PC-3 (cell line): ENCODE measurements around the gene RETN. TPM values are rescaled to one million over a fixed set of nuclear protein-coding genes. Genes with fewer than 3 reads are reported as not detected.

Experiments
- ATAC-seq: fragments of 200-7000 bp; cut with Tn5 transposase; 2 replicates; pipeline ENCODE4 v1.9.1; 2020; ENCODE audit warnings: mild to moderate bottlenecking, moderate library complexity
- BruUV-seq: library from RNA; stranded (reverse); fragments of 400-500 nt; replicated peaks from 2 replicates; lab custom pipeline; 2021; lab: Mats Ljungman, UMichigan
- CTCF ChIA-PET: fragments of 300-600 bp; sonication (Branson Sonifier 250); formaldehyde crosslinking; loops from one replicate; lab custom pipeline; 2022; ENCODE audit warnings: antibody characterized with exemption; lab: Charles Lee
- POLR2A ChIA-PET: fragments of 300-600 bp; sonication (Branson Sonifier 250); formaldehyde crosslinking; loops from one replicate; lab custom pipeline; 2022; ENCODE audit warnings: antibody characterized with exemption; ENCODE audit not compliant: unreplicated experiment; lab: Charles Lee
- DNase-seq: peaks from one replicate; pipeline ENCODE4 v3.0.0-alpha.2; 2015
- H2AFZ ChIP-seq: fragments of 300-600 bp; sonication (generic); 2 replicates; pipeline ENCODE4 v1.6.0; 2016; ENCODE audit warnings: antibody characterized with exemption, low read length
- H3F3A ChIP-seq: fragments of 300-600 bp; sonication (generic); one replicate; pipeline ENCODE4 v1.6.0; 2017; ENCODE audit warnings: antibody characterized with exemption, low read length, control low read depth, mild to moderate bottlenecking; ENCODE audit not compliant: unreplicated experiment
- H3K27ac ChIP-seq: fragments of 300-600 bp; sonication (generic); 2 replicates; pipeline ENCODE4 v1.5.1; 2016; ENCODE audit warnings: mild to moderate bottlenecking, low read length
- H3K27me3 ChIP-seq: fragments of 300-600 bp; sonication (generic); 2 replicates; pipeline ENCODE4 v1.6.1; 2016; ENCODE audit warnings: low read length, mixed read lengths
- H3K36me3 ChIP-seq: fragments of 300-600 bp; sonication (generic); 2 replicates; pipeline ENCODE4 v1.6.1; 2016; ENCODE audit warnings: low read depth, mixed run types, low read length, mixed read lengths
- H3K4me1 ChIP-seq: fragments of 300-600 bp; sonication (generic); 2 replicates; pipeline ENCODE4 v1.5.1; 2016; ENCODE audit warnings: low read length; ENCODE audit not compliant: insufficient read depth
- H3K4me2 ChIP-seq: fragments of 300-600 bp; sonication (generic); 2 replicates; pipeline ENCODE4 v1.6.0; 2016; ENCODE audit warnings: low read length
- H3K4me3 ChIP-seq: fragments of 300-600 bp; sonication (generic); 2 replicates; pipeline ENCODE4 v1.5.1; 2016; ENCODE audit warnings: mild to moderate bottlenecking, low read length, mixed read lengths
- H3K79me2 ChIP-seq: fragments of 300-600 bp; sonication (generic); 2 replicates; pipeline ENCODE4 v1.6.1; 2017; ENCODE audit warnings: low read length, mixed read lengths
- H3K9ac ChIP-seq: fragments of 300-600 bp; sonication (generic); 2 replicates; pipeline ENCODE4 v1.6.0; 2016; ENCODE audit warnings: mild to moderate bottlenecking, low read length
- H3K9me2 ChIP-seq: fragments of 300-600 bp; sonication (generic); replicated peaks from 2 replicates; pipeline ENCODE4 v1.6.1; 2016; ENCODE audit warnings: mixed run types, low read length, mixed read lengths
- H3K9me3 ChIP-seq: fragments of 300-600 bp; sonication (generic); 2 replicates; pipeline ENCODE4 v1.6.1; 2016; ENCODE audit warnings: low read length, mixed read lengths
- H4K20me1 ChIP-seq: fragments of 300-600 bp; sonication (generic); 2 replicates; pipeline ENCODE4 v1.6.1; 2016; ENCODE audit warnings: low read length, mixed read lengths
- EZH2 ChIP-seq: fragments of 300-600 bp; sonication (generic); IDR thresholded peaks from one replicate; pipeline ENCODE4 v1.6.1; 2017; ENCODE audit warnings: antibody characterized with exemption, mild to moderate bottlenecking, low read length; ENCODE audit not compliant: unreplicated experiment
- EZH2phosphoT487 ChIP-seq: fragments of 300-600 bp; sonication (generic); IDR thresholded peaks from 2 replicates; pipeline ENCODE4 v1.6.1; 2018; ENCODE audit warnings: mild to moderate bottlenecking, antibody characterized with exemption, low read length, borderline replicate concordance
- intact Hi-C: fragments of 100-400 bp; cut with micrococcal nuclease; formaldehyde crosslinking; loops from 2 replicates; pipeline ENCODE4 v1.9.0; 2023
- total RNA-seq: library from RNA; depleted of rRNA; stranded (reverse); fragments of >200 nt; gene quantifications from 2 replicates; pipeline ENCODE4 v1.2.3, GENCODE V29; 2014
- TF ChIP-seq, protein P1 (sequence below): fragments of 300-600 bp; sonication (generic); conservative IDR thresholded peaks from 2 replicates; pipeline ENCODE4 v1.5.1; 2017; ENCODE audit warnings: antibody characterized with exemption, low read depth, mild to moderate bottlenecking, low read length

Gene RETN
- total RNA-seq, 1 experiment from 2014 or later, result not detected

DNA sequence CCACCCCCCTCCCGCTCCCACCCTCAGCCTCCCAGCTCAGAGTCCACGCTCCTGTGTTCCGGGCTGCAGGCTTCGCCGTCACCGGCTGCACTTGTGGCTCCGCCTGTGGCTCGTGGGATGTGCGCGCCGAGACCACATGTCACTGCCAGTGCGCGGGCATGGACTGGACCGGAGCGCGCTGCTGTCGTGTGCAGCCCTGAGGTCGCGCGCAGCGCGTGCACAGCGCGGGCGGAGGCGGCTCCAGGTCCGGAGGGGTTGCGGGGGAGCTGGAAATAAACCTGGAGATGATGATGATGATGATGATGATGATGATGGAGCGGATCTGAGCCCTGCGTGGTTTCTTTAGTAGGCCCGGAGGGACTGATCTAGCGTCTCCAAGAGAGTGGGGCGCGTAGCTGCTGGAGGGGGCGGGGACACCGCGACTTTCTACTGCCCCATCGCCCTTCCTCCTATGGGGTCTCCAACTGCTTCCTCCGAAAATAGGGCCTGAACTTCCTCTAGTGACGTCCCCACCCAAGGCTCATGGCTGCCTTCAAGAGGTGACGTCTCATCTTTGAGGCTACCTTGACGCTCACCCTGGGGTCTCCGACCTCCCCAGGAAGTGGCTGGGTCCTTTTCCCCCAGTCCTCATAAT is 1.4 kb downstream of the RETN start:
- H3K4me3 ChIP-seq, result no peak overlapping the region
- no peaks in the 10 kb centered on the region for H3K79me2 ChIP-seq
- DNase-seq, result no peak
- H3K9me2 ChIP-seq, result no peaks in the 10 kb centered on the region
- POLR2A ChIA-PET, result no interaction called here
- no peaks in the 10 kb centered on the region for H4K20me1 ChIP-seq
- no peak for TF ChIP-seq EZH2phosphoT487
- TF ChIP-seq, protein P1, sequence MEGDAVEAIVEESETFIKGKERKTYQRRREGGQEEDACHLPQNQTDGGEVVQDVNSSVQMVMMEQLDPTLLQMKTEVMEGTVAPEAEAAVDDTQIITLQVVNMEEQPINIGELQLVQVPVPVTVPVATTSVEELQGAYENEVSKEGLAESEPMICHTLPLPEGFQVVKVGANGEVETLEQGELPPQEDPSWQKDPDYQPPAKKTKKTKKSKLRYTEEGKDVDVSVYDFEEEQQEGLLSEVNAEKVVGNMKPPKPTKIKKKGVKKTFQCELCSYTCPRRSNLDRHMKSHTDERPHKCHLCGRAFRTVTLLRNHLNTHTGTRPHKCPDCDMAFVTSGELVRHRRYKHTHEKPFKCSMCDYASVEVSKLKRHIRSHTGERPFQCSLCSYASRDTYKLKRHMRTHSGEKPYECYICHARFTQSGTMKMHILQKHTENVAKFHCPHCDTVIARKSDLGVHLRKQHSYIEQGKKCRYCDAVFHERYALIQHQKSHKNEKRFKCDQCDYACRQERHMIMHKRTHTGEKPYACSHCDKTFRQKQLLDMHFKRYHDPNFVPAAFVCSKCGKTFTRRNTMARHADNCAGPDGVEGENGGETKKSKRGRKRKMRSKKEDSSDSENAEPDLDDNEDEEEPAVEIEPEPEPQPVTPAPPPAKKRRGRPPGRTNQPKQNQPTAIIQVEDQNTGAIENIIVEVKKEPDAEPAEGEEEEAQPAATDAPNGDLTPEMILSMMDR, result no peak
- no peak for TF ChIP-seq EZH2
- no peaks in the 10 kb centered on the region for H3K9me3 ChIP-seq
- H3K4me2 ChIP-seq, result no peak overlapping the region
- no peaks in the 10 kb centered on the region for H3F3A ChIP-seq
- no peak overlapping the region for H3K9ac ChIP-seq
- H3K27ac ChIP-seq, result no peak overlapping the region
- 0 out of 2 replicates have a peak overlapping the region, but pooled peaks have one; percentile 30 for H2AFZ ChIP-seq
- no peak for ATAC-seq
- intact Hi-C loops, result no loop called here
- no peaks in the 10 kb centered on the region for H3K36me3 ChIP-seq
- CTCF ChIA-PET, result interaction anchor here (1.2 kb wide), 1 partner anchor 11 kb away, joined by 5 read pairs; the partner anchor contains the start of gene TRAPPC5
- peaks cover 8% of the 10 kb centered on the region; the same call in 1 of the 2 replicates for H3K27me3 ChIP-seq
- no peaks in the 10 kb centered on the region for H3K4me1 ChIP-seq
- BruUV-seq, result no TSS peak

DNA sequence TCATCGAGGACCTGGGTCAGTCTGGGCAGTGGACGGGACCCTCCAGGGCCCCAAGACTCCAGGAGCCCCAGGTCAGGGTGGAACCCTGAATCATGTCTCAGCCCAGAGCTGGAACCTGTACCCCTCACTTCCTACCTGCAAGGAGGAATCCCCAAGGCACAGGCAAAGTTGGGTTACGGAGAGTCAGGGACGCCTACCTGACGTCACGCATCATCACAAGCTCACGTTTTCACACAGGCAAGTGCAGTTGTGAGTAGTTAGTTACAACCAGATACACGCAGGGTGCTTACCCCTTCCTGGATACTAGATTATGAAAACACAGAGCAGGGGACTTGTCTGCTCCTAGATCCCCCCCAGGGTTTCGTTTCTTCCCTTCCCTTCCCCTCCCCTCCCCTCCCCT is 1.9 kb downstream of the RETN start:
- Histone ChIP-seq H4K20me1 (no peaks in the 10 kb centered on the region), H3K9ac (no peak overlapping the region), H3F3A (no peaks in the 10 kb centered on the region), H3K27me3 (peaks cover 8% of the 10 kb centered on the region; the same call in 1 of the 2 replicates), H3K9me2 (no peaks in the 10 kb centered on the region), H3K79me2 (no peaks in the 10 kb centered on the region), H3K9me3 (no peaks in the 10 kb centered on the region), H3K4me1 (no peaks in the 10 kb centered on the region), H3K4me3 (no peak overlapping the region), H3K27ac (no peak overlapping the region), H2AFZ (no peak overlapping the region), H3K36me3 (no peaks in the 10 kb centered on the region), H3K4me2 (no peak overlapping the region)
- intact Hi-C loops, result no loop called here
- ATAC-seq (no peak), DNase-seq (no peak)
- TF ChIP-seq, protein P1, result no peak
- no peak for TF ChIP-seq EZH2
- no peak for TF ChIP-seq EZH2phosphoT487
- CTCF ChIA-PET, result no interaction called here
- POLR2A ChIA-PET, result no interaction called here
- no TSS peak for BruUV-seq

DNA sequence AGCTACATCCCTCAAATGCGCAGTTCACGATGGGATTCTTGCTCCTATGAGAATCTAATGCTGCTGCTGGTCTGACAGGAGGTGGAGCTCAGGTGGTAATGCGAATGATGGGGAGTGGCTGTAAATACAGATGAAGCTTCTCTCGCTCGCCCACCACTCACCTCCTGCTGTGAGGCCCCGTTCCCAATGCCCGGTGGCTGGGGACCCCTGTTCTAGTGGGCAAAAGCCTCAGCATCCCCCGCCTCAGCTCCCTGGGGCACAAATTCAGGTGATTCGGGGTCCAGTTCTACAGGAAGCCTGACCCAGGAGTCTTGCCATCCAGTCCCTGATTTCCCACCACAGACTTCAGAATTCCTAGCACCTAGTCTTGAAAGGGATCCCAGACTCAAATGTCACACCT is 3.7 kb downstream of the RETN start:
- CTCF ChIA-PET, result no interaction called here

More for the DNA sequence above, 3.7 kb downstream of the RETN start:
- H2AFZ ChIP-seq, result no peak overlapping the region
- no peak for TF ChIP-seq EZH2
- no peak for TF ChIP-seq EZH2phosphoT487
- TF ChIP-seq, protein P1, result no peak
- H3F3A ChIP-seq, result no peaks in the 10 kb centered on the region
- 0 out of 2 replicates have a peak, but pooled peaks cover 3% of the 10 kb centered on the region for H3K4me1 ChIP-seq
- no peaks in the 10 kb centered on the region for H4K20me1 ChIP-seq
- no peak overlapping the region for H3K27ac ChIP-seq
- no peak for ATAC-seq
- DNase-seq, result no peak
- no peak overlapping the region for H3K4me2 ChIP-seq
- POLR2A ChIA-PET, result no interaction called here
- no peak overlapping the region for H3K9ac ChIP-seq
- H3K27me3 ChIP-seq, result peaks cover 8% of the 10 kb centered on the region; the same call in 1 of the 2 replicates
- H3K9me3 ChIP-seq, result no peaks in the 10 kb centered on the region
- no peak overlapping the region for H3K4me3 ChIP-seq
- no TSS peak for BruUV-seq
- intact Hi-C loops, result no loop called here
- H3K79me2 ChIP-seq, result no peaks in the 10 kb centered on the region
- no peaks in the 10 kb centered on the region for H3K36me3 ChIP-seq
- no peaks in the 10 kb centered on the region for H3K9me2 ChIP-seq
